ENCODE results near the gene NFKBIE.

NFKBIE gene

DNA sequence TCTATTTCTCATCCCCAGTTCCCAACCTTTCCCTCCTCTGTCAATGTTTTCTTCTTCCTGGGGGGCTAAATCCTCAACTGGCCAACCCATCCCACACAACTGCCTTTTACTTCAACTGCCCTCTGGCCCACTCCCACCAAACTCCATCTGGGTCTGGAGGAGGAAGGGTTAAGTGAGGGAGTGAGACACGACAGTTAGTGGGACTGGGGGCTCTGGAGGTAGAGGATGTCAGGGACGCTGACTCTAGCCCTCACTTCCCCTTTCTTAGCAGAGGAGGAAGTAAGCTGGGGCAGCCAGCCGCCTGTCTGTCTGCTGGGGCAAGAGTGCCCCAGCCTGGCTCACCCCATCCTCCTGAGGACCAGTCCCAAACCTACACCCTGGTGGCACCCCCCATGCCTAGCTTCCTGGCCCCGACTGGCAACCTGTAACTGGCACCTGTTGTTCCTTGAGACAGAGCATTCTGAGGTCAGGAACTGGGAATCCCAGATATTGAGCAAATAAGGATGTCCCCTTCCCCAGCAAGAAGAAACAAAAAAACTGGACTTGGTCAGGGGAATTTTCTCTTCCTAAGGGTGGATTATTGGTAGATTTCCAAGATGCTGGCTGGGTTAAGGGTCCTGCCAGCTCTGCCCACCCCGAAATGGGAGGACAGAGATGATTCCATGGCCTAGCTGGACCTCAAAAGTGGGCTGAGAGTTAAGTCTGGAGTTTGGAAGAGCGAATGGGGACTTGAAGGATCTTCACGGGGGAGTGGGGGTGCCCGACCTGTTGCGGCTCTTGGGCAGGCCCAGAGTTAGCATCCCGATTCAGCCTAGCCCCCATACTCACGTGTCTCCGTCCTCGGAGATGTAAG is 971 bp downstream of the NFKBIE start:
- CTCF ChIA-PET = interaction anchor here (0.8 to 1.4 kb wide), 10 partner anchors 11 to 91 kb away, joined by 3 to 5 read pairs (median 4); partner anchors contain the start of genes AARS2 and SLC29A1
- peaks cover 13% of the 10 kb centered on the region for H3K36me3 Mint-ChIP-seq
- H3K4me1 Mint-ChIP-seq = peaks cover 54% of the 10 kb centered on the region
- H3K9me3 Mint-ChIP-seq = no peaks in the 10 kb centered on the region
- peak overlapping the region; percentile 85 for H3K4me3 Mint-ChIP-seq
- peaks cover 25% of the 10 kb centered on the region for H3K27me3 Mint-ChIP-seq
- peak overlapping the region; percentile 93 for H3K27ac Mint-ChIP-seq
- peak; percentile 62 for DNase-seq

DNA sequence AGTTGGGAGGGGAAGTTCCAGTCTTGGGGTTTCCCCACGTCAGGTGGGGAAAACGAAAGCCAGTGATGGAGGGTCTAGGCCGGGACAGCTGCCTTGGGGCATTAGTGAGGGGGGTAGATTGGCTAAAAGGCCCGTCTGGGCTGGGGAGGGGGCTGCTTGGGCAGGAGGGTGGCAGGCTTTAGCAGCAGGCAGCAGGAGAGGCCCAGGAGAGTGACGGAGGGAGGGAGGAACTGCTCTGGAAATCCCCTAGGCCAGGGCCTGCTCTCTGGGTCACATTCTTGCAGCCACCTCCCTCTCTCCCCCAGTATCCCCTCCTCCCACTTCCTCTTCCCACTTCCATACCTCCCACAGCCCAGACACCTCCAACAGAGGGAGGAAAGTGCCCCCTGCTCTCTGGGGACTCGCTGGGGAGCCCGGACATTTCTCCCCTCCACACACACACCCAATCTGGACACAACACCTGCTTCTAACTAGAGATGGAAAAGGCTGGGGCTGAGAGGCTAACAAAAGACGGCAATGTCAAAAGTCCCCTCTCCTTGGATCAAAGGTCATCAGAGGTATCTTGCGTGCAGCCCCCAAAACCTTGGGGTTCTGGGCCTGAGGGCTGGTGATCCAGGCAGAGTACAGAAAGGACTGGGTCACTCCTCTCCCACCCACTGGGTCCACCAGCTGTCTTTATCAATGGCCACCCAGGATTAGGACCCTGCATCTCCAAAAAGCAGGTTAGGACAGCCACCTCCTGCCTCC is 1.8 kb downstream of the NFKBIE start:
- DNase-seq = peak; percentile 50
- Mint-ChIP-seq H3K27ac (peak overlapping the region; percentile 93), H3K9me3 (no peaks in the 10 kb centered on the region), H3K4me3 (peak overlapping the region; percentile 85), H3K27me3 (peaks cover 17% of the 10 kb centered on the region), H3K36me3 (peaks cover 19% of the 10 kb centered on the region), H3K4me1 (peaks cover 56% of the 10 kb centered on the region)
- CTCF ChIA-PET = interaction anchor here (1.1 to 2.5 kb wide), 5 partner anchors 10 to 77 kb away, joined by 3 to 10 read pairs (median 4); partner anchors contain the start of gene SLC29A1

DNA sequence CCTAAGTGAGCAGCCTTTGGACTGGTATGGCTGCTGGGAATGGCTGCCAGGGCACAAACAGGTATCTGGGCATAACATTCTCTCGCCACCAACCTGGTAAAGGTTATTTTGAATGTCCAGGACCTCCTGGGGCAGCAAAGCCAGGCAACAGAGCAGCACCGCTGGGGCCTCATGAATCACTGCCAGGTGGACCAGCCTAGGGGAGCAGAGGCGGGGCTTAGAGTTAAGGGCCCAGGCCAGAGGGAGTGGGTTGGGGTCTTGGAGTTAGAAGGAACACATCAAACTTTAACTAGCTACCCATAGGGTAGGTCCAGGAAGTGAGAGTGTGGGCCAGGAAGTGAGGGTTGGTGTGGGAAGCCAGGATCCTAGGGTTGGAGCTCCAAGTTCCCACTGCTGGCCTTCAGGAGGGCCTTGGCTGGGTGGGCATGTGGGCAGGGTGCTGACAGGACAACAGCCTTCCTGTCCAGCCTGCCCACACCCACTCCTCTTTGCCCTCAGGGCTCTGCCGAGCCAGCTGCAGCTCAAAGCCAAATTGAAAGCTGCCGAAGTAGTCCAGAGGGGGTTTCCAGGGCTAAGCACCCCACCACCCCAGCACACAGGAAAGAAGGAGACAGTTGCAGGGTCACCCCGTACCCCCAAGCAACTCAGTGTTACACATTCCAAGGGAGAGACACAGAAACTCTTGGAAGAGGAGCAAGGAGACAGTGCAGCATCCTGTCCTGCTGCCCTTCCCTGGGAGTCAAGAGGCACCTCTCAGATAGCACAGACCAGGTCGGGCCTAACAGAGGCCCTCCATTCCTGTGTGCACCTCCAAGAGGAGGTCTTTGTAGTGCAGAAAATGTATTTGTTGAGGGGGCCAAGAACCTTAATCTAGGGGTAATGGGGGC is 2.6 kb downstream of the NFKBIE start:
- Mint-ChIP-seq H3K27me3 (peaks cover 10% of the 10 kb centered on the region), H3K9me3 (no peaks in the 10 kb centered on the region), H3K4me3 (peak overlapping the region; percentile 85), H3K27ac (peak overlapping the region; percentile 93), H3K4me1 (peaks cover 61% of the 10 kb centered on the region), H3K36me3 (peaks cover 22% of the 10 kb centered on the region)
- DNase-seq = no peak
- CTCF ChIA-PET = interaction anchor here (1.1 to 2.5 kb wide), 3 partner anchors 9 to 73 kb away, joined by 4 to 10 read pairs (median 4); no protein-coding TSS in a partner anchor

DNA sequence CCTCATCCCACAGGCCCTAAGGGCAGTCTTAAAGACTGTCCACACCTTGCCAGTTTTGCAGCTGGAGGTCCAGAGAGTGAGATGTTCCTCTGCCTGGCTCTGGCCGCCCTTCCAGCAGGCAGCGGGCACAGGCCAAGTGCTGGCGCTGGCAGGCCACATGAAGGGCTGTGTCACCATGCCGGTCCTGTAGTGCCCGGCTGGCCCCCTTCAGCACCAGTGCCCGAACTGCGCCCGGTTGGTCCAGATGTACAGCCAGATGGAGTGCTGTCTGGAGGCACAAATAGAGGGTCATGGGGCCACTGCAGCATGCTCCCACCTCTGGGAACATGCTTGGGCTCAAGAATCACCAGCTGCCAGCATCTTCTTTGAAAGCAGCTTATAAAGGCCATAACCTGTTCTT is 3.8 kb downstream of the NFKBIE start:
- Mint-ChIP-seq H3K27me3 (peaks cover 3% of the 10 kb centered on the region), H3K27ac (no peak overlapping the region), H3K36me3 (peaks cover 22% of the 10 kb centered on the region), H3K9me3 (no peaks in the 10 kb centered on the region), H3K4me1 (peaks cover 58% of the 10 kb centered on the region), H3K4me3 (no peak overlapping the region)
- CTCF ChIA-PET = interaction anchor here (1.0 to 2.5 kb wide), 5 partner anchors 8 to 165 kb away, joined by 3 to 10 read pairs (median 4); no protein-coding TSS in a partner anchor
- no peak for DNase-seq

DNA sequence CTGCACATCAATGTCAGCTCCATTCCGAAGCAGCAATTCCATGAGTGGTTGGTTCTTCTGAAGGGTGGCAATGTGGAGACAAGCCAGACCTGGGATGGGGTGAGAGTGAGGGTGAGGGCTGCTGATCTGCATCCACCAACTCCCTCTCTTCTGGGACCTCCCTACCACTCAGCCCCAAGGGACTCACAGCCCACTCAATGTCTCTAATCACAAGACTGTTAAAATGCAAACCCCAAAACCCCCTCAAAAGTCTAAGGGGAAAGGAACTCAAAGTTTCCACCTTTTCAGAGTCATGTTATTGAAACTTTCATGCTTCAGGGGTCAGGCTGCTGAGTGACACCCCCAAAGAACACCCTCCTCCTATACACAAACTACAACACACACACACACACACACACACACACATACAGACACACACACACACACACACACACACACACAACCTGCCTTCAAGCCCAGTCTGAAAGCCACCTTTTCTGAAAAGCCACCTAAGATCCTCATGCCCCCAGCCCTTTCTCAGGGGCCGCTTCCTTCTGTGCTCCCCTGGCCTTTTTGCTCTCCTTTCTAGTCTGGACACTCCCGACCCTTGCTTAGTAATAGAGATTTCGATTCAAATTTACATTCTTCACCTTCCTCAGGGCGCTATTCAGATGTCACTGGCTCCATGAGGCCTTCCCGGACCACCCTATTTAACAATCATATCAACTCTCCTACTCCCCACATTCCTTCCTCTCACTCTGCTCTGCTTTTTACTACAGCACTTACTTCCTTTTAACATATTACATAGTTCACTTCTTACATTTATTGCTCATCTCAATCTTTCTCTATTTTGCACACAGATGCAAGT is 4.7 kb downstream of the NFKBIE start:
- CTCF ChIA-PET = interaction anchor here (1.0 kb wide), 1 partner anchor 9 kb away, joined by 4 read pairs; no protein-coding TSS in a partner anchor

DNA sequence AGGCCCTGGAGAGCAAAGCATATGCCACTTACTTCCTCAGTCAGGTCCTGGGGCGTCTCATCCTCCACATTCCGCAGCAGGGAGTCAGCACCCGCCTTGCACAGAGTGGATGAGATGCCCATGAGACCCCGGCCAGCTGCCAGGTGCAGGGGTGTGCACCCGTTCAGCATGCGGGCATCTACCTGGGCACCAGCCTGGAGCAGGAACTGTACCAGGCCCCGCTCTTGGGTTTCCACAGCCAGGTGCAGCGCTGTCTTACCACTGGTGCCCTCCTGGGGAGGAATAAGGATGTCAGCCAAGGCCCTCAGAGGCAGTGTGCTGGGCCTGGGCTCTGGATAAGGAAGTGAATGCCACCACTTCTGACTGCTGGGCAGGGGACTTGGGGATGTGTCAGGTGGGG is 5.3 kb downstream of the NFKBIE start:
- Mint-ChIP-seq H3K27ac (no peak overlapping the region), H3K36me3 (peaks cover 33% of the 10 kb centered on the region), H3K4me1 (peaks cover 63% of the 10 kb centered on the region), H3K27me3 (no peaks in the 10 kb centered on the region), H3K4me3 (no peak overlapping the region), H3K9me3 (no peaks in the 10 kb centered on the region)
- CTCF ChIA-PET = no interaction called here
- no peak for DNase-seq

More for the DNA sequence above, 4.7 kb downstream of the NFKBIE start:
- H3K4me1 Mint-ChIP-seq = peaks cover 59% of the 10 kb centered on the region
- H3K27me3 Mint-ChIP-seq = no peaks in the 10 kb centered on the region
- H3K9me3 Mint-ChIP-seq = no peaks in the 10 kb centered on the region
- H3K27ac Mint-ChIP-seq = peak overlapping the region; percentile 0
- H3K36me3 Mint-ChIP-seq = peaks cover 28% of the 10 kb centered on the region
- H3K4me3 Mint-ChIP-seq = no peak overlapping the region
- DNase-seq = no peak

DNA sequence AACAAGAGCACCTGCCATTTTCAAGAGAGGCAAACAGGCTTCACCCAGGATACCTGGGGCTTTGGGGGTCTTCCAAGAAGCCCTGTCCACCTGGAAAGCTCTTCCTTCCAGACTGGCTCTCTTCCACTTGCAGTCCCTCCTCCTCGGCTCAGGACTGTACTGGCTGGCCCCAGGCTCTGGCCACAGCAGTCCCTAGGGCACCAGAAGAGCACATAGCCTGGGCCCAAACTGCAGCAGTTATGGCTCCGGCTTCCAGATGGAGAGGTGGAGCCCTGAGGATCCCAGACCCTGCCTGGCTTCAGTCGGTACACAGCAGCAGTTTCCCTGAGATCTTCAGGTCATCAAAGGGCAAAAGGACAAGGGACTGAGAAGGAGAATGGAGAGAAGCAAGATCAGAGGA is 6.4 kb downstream of the NFKBIE start:
- Mint-ChIP-seq H3K27me3 (no peaks in the 10 kb centered on the region), H3K4me1 (peaks cover 64% of the 10 kb centered on the region), H3K9me3 (no peaks in the 10 kb centered on the region), H3K27ac (peak overlapping the region; percentile 50), H3K36me3 (peaks cover 37% of the 10 kb centered on the region), H3K4me3 (peak overlapping the region; percentile 78)
- DNase-seq = no peak
- CTCF ChIA-PET = no interaction called here

DNA sequence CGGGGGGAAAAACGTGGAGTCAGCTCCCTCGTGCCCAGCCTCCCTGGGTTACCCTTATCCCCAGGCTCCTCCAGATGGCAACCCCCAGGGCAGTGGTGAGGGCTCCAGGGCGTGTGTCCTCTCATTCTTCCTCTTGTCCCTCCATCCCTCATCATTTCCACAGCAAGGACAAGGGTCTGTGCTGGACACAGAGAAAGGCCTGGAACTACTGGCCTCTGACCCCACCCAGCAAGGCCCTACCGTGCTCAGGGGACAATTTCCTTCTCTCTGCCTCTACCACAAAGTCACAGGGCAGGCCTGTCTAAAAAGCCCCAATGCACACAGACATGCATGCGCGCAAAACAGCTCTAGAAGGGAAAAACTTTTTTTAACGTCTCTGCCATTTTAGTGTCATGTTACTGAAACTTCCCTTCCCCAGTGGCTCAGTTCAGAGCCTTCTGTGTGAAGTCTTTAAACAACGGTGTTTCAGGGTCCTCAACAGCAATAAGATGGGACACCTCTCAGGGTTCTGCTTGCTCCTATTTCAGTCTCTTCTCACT is 7.0 kb downstream of the NFKBIE start:
- Mint-ChIP-seq H3K36me3 (peaks cover 43% of the 10 kb centered on the region), H3K27me3 (no peaks in the 10 kb centered on the region), H3K4me3 (peak overlapping the region; percentile 78), H3K27ac (peak overlapping the region; percentile 80), H3K4me1 (peaks cover 63% of the 10 kb centered on the region), H3K9me3 (no peaks in the 10 kb centered on the region)
- DNase-seq = no peak
- CTCF ChIA-PET = no interaction called here

DNA sequence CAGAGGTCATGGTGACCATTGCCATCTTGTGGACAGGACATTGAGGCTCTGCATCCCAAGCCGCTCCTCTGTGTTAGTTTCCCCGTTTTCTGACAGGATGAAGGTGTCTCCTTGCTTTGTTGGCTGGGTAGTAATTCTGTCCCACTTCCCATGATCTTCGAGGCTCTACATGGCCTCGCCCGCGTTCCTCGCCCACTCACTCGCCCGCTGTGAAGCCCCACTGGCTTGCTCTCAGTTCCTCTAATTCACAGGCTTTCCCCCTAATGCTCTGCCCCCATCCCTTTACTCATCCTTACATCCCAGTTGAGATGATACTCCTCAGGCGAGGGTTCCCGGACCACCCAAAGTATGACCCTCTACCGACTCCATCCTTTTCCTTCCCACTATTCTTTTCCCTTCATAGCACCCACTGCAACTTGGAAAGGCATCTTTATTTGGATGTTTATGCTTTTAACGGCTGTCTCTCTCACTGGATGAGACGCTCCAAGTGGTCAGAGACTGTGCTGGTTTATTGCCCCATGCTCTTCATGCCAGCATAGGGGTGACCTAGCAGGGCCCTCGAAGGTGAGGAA is 7.5 kb downstream of the NFKBIE start:
- H3K36me3 Mint-ChIP-seq = peaks cover 45% of the 10 kb centered on the region
- DNase-seq = no peak

DNA sequence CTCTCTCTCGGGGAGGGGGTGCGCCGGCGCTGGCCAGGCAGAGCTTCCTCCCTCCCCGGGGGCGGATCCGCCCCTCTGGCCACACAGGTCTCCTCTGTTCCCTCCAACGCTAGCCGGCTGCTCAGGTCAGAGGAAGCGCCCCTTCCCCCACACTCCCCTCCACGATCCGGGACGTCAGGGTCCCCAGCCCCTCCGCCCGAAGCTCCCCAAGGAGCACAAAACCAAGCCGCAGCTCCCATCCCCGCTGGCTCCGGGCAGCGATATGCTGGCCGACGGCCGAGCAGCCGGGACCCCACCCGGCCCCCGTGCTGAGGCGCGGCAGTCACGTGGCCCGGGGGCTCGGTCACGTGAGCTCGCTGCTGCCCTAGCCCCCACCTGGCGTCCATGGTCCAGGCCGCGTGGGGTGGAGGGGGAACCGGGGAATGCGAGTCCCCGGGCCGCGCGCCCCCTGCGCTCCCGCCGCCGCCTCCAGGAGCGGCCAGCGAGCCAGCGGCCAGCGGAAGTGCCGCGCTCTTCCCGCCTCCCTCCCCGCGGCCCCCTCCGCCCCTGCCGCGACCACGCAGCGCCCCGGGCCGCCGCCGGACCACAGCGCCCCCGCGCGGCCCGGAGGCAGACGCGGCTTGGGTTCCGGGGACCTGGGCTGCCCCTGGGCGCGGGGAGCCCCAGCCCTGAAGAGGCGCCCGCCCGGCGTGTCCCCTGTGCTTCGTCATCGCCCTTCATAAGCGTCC is 8.2 kb downstream of the NFKBIE start, which contains the start of gene SLC35B2:
SLC35B2 (minus strand) TSS at position 504 of the 728 bp plus-strand sequence; CDS start at position 386, 118 bp downstream.
- peak; percentile 71 for DNase-seq
- Mint-ChIP-seq H3K36me3 (peaks cover 49% of the 10 kb centered on the region), H3K9me3 (no peaks in the 10 kb centered on the region), H3K4me1 (peaks cover 59% of the 10 kb centered on the region), H3K4me3 (peak within 1 kb of the TSS; percentile 87), H3K27ac (peak within 1 kb of the TSS; percentile 85), H3K27me3 (no peaks in the 10 kb centered on the region)
- CTCF ChIA-PET = interaction anchor here (0.6 to 4.8 kb wide), 15 partner anchors 9 to 621 kb away, joined by 3 to 32 read pairs (median 6); partner anchors contain the start of genes HSP90AB1 and SLC29A1

More for the DNA sequence above, 7.5 kb downstream of the NFKBIE start:
- Mint-ChIP-seq H3K4me1 (peaks cover 62% of the 10 kb centered on the region), H3K9me3 (no peaks in the 10 kb centered on the region), H3K27me3 (no peaks in the 10 kb centered on the region), H3K27ac (peak overlapping the region; percentile 80), H3K4me3 (peak overlapping the region; percentile 78)
- CTCF ChIA-PET = interaction anchor here (1.5 to 2.0 kb wide), 2 partner anchors 10 to 11 kb away, joined by 6 to 11 read pairs; no protein-coding TSS in a partner anchor

DNA sequence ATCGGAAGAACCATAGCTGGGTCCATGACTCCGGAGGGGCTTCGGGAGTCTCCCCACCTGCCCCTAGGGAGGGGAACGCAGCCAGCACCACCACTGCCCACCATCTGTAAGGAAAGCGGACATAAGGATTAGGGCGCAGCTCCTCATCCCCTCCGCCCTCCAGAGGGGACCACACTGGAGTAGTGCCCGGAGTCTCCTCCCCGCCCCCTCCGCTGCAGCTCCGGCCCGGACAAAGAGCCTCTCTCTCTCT is 8.7 kb downstream of the NFKBIE start:
- CTCF ChIA-PET = interaction anchor here (0.6 to 4.8 kb wide), 15 partner anchors 8 to 620 kb away, joined by 3 to 32 read pairs (median 6); partner anchors contain the start of genes HSP90AB1 and SLC29A1
- DNase-seq = no peak
- Mint-ChIP-seq H3K4me3 (peak overlapping the region; percentile 87), H3K9me3 (no peaks in the 10 kb centered on the region), H3K27me3 (no peaks in the 10 kb centered on the region), H3K27ac (peak overlapping the region; percentile 85), H3K4me1 (peaks cover 60% of the 10 kb centered on the region), H3K36me3 (peaks cover 54% of the 10 kb centered on the region)

All from activated naive CD4-positive, alpha-beta T cell treated with anti-CD3 and anti-CD28 coated beads, Interleukin-2, amount 10 ng/mL, durations not matched to agents 7 days and 5 days (primary cell).